WI38 (cell line): ENCODE results near the gene CAMK1D.

ENCODE experiments used
- H3K4me3 ChIP-seq: 2 replicates; pipeline ENCODE4 v1.5.1; 2011; ENCODE audit warnings: low read depth, mild to moderate bottlenecking, control low read depth, low read length
- CTCF ChIP-seq: IDR thresholded peaks from 2 replicates; pipeline ENCODE4 v1.5.1; 2012; ENCODE audit warnings: low read depth, mild to moderate bottlenecking, control low read depth, low read length

CAMK1D gene

GRCh38 chr10:12500381-12501303 is 151.3 kb downstream of the CAMK1D start:
- no peak overlapping the region for H3K4me3 ChIP-seq
- TF ChIP-seq CTCF = no peak

- no peak overlapping the region for H3K4me3 ChIP-seq
- no peak for TF ChIP-seq CTCF
Measured at GRCh38 chr10:12501324-12501723, 152.0 kb downstream of the CAMK1D start.

- TF ChIP-seq CTCF = no peak
- no peak overlapping the region for H3K4me3 ChIP-seq
Measured at GRCh38 chr10:12501841-12502525, 152.6 kb downstream of the CAMK1D start.

- no peak overlapping the region for H3K4me3 ChIP-seq
- TF ChIP-seq CTCF = no peak
Measured at GRCh38 chr10:12502526-12503274, 153.4 kb downstream of the CAMK1D start.

- no peak for TF ChIP-seq CTCF
- no peak overlapping the region for H3K4me3 ChIP-seq
Measured at GRCh38 chr10:12503311-12503710, 154.0 kb downstream of the CAMK1D start.

GRCh38 chr10:12504176-12504575 is 154.8 kb downstream of the CAMK1D start:
- TF ChIP-seq CTCF = no peak
- no peak overlapping the region for H3K4me3 ChIP-seq
